K562 (cell line): Measurements from ENCODE around the gene TAL1. TPM values are rescaled to one million over a fixed set of nuclear protein-coding genes. Genes with fewer than 3 reads are reported as not detected.

Experiments used
- CBX1 ChIP-seq: sonication (generic); IDR thresholded peaks from 2 replicates; pipeline ENCODE4 v1.6.1; 2016; ENCODE audit warnings: antibody characterized with exemption, low read depth, mild to moderate bottlenecking
- CTBP1 ChIP-seq: fragments of 450-650 bp; IDR thresholded peaks from 2 replicates; pipeline ENCODE4 v1.6.1; 2016; ENCODE audit warnings: borderline replicate concordance
- DIDO1 ChIP-seq: fragments of 450-650 bp; IDR thresholded peaks from 2 replicates; pipeline ENCODE4 v1.6.1; 2016; ENCODE audit warnings: low read depth, missing biosample characterization, missing genetic modification characterization
- DPF2 ChIP-seq: fragments of 450-650 bp; IDR thresholded peaks from 2 replicates; pipeline ENCODE4 v1.6.1; 2016
- ESRRA ChIP-seq: fragments of 450-650 bp; IDR thresholded peaks from 2 replicates; pipeline ENCODE4 v1.6.1; 2014; ENCODE audit warnings: low read depth, mild to moderate bottlenecking, moderate library complexity, borderline replicate concordance
- HMGXB4 ChIP-seq: sonication (generic); formaldehyde crosslinking; IDR thresholded peaks from 2 replicates; pipeline ENCODE4 v1.8.1; 2023; ENCODE audit warnings: mild to moderate bottlenecking, missing genetic modification reagents
- MTA1 ChIP-seq: fragments of 450-650 bp; IDR thresholded peaks from 2 replicates; pipeline ENCODE4 v1.6.1; 2017; ENCODE audit warnings: borderline replicate concordance
- RFX5 ChIP-seq: IDR thresholded peaks from 2 replicates; pipeline ENCODE4 v1.6.1; 2011; ENCODE audit warnings: low read depth, mild to moderate bottlenecking, improper control_type of control experiment, low read length
- THAP7 ChIP-seq: fragments of 250-450 bp; sonication (Bioruptor Pico); IDR thresholded peaks from 2 replicates; pipeline ENCODE4 v1.5.0; 2021
- XRCC4 ChIP-seq: IDR thresholded peaks from one replicate; pipeline ENCODE4 v1.6.1; 2011; ENCODE audit not compliant: insufficient read depth, insufficient read length; ENCODE audit errors: extremely low read depth
- ZNF347 ChIP-seq: fragments of 450-650 bp; formaldehyde crosslinking; IDR thresholded peaks from 2 replicates; pipeline ENCODE4 v1.4.0; 2020; ENCODE audit warnings: low read depth, mild to moderate bottlenecking, moderate library complexity
- ZNF407 ChIP-seq: fragments of 450-650 bp; IDR thresholded peaks from 2 replicates; pipeline ENCODE4 v1.6.1; 2016; ENCODE audit warnings: low read depth
- polyA plus RNA-seq, 8 experiments: library from polyadenylated mRNA; depleted of rRNA in 4 of 8; stranded (reverse) in 5 of 8; unstranded in 3 of 8; fragments of >200 nt; fragmentation: Nextera tagmentation in 2 of 8; fragmentation: Illumina TruSeq in 1 of 8; extraction: Ambion mirVana in 2 of 8; extraction: Trizol in 1 of 8; gene quantifications; 2 replicates each; pipeline versions ENCODE4 v1.2.1 to v1.2.3, GENCODE V29; 2011 to 2014; ENCODE audit warnings: inconsistent platforms in 1 of 8, missing spikeins in 1 of 8
- total RNA-seq, 7 experiments: library from RNA; depleted of rRNA in 6 of 7; stranded (reverse); fragments of >200 nt in 6 of 7; fragmentation: Illumina TruSeq in 2 of 7; extraction: Trizol in 2 of 7; gene quantifications; 2 replicates each; pipeline versions ENCODE4 v1.2.1 to v1.2.3, GENCODE V29; 2011 to 2021; ENCODE audit warnings: low replicate concordance in 1 of 7

The TAL1 gene
- total and polyA plus RNA-seq, 9 of the 15 experiments (the other 6 are each of a cell fraction or from before 2014, with no cell fraction given): 18.5 to 106 (median 59.7) TPM

GRCh38 chr1:47238935-47239592, 7.0 kb upstream of the TAL1 start (continued):
- no peak for TF ChIP-seq ZNF407
- no peak for TF ChIP-seq HMGXB4
- TF ChIP-seq ESRRA: peak; percentile 55; the same call in 1 of the 2 replicates
- TF ChIP-seq CBX1: no peak
- no peak for TF ChIP-seq XRCC4
- TF ChIP-seq THAP7: no peak
- TF ChIP-seq RFX5: no peak
- TF ChIP-seq ZNF347: no peak
- TF ChIP-seq DIDO1 (tag): no peak
- peak; percentile 98 for TF ChIP-seq CTBP1
- TF ChIP-seq DPF2: peak; percentile 67
- peak; percentile 60; the same call in 1 of the 2 replicates for TF ChIP-seq MTA1
